ENCODE data around the gene SETD4.

Gene SETD4

DNA sequence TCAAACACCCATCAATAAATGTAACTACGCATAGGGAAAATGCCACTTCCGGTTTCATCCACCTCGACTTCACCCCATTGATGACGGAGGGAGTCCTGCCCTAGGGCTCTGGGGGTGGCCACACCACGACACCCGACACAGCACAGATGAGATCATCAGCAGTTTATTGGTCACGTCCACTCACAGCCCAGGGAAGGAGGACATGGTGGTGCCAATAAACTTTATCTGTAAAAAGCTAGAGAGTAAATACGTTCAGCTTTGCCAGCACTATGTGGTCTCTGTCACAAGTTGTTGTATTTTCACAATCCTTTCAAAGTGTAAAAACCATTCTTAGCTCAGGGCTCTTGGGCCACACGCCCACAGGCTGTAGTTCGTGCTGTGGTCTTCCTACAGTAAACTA lies 16.3 kb downstream of the SETD4 start:
- no peak for DNase-seq

DNA sequence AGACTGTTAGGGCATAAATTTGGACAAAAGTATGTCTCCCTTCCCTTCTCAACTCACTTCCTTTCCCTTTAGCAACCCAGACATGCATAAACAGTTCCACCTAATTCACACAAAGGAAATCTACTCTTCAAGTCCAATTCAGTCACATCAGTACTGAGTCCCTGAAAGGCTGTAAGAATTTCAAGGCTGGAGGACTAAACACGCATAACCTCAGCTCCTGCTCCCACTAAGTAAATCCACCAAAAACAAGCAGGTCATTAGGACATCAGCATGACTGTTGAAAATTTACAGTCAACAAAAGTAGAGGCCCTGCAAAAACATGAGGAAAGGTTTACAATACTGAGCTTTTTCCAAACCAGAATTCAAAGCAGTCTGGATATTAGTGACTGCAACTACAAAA lies 18.4 kb downstream of the SETD4 start:
- no peak for DNase-seq

DNA sequence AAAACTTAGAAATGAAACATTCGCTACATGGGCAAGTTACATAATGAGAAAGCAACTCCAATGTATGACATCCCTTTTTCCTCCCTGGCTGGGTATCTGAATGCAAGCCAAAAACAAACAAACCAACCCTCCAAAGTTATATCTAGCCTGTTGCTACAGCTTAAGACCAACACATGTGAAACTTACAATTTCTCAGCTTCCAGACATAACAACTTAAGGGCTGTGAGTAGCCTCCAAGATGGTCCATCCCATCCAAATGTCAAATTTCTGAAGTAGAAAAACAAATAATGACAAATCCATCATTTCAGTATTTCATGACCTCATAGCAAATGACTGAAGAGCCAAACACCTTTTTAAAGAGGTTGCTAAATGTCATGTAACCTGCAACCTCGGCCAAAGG lies 19.9 kb downstream of the SETD4 start:
- DNase-seq, result no peak

DNA sequence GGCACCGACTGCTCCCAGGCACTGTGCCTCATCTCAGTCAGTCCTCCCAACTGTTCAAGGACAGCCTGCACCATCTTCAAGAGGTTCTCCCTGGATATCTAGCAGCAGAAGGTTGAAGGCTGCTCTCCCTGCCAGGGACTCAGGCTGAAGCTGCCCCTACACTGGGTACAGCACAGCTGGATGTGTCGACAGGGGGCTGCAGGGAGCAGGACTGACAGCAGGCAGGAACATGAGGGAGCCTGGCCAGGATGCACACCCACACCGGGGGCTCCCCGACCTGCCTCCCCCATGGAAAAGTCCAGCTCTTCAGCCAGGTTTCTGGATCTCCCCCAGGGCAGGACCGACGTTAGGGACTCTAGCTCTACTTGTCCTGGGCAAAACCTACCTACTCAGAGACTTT lies 20.5 kb downstream of the SETD4 start:
- DNase-seq, result no peak

DNA sequence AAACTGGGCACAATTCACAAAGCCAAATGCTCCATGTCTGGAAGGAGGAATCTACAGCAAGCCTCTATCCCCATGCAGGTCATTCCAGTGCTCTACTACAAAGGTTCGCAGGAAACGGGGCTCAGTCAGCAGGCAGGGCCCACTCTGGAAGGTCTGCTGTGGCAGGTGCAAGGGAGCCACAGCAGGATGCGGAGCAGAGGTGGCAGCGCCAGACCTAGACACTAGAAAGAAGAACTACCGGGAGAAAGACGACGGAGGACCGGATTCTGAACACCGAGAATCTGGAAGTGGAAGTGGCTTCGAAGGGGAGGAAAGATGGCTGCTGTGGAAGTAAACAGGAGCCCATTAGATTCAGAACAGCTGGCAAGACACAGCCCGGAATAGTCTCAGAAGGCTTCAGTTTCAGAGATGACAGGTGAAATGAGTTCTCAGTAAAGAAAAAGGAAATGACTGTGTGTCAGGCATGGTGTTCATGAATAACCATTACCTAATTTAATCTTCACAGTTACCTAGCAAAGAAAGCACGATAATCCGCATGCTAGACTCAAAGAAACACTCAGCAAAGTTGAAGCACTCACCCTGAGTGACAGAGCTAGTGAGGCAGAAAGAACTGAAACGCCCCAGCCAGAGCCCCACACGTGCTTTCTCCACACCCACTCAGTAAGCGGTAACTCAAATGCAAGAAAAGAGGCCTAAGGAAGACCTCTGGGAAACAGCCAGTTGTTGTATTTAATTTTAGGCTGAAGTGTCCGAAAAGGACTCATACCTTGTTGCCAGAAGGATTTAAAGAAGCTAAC lies 21.4 kb downstream of the SETD4 start:
- DNase-seq, result no peak

DNA sequence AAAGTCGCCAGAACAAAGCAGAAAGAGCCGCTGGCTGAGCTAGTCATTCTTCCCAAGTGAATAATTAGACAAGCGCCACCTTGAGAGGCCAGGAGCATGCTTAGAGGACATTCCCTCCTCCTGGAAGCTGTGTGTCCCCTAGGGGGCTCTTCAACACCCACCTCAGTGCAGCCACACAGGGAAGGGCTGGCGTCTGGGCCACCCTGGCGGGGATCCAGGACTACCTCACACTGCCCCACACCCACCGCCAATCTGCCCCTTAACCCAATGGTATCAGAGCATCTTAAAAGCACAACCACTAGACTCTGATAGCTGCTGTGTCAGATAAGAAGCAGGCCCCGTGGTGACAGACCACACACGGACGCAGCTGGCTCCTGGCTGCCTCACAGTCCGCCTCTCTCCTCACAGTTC lies 24.9 kb downstream of the SETD4 start:
- DNase-seq, result peak; percentile 16

DNA sequence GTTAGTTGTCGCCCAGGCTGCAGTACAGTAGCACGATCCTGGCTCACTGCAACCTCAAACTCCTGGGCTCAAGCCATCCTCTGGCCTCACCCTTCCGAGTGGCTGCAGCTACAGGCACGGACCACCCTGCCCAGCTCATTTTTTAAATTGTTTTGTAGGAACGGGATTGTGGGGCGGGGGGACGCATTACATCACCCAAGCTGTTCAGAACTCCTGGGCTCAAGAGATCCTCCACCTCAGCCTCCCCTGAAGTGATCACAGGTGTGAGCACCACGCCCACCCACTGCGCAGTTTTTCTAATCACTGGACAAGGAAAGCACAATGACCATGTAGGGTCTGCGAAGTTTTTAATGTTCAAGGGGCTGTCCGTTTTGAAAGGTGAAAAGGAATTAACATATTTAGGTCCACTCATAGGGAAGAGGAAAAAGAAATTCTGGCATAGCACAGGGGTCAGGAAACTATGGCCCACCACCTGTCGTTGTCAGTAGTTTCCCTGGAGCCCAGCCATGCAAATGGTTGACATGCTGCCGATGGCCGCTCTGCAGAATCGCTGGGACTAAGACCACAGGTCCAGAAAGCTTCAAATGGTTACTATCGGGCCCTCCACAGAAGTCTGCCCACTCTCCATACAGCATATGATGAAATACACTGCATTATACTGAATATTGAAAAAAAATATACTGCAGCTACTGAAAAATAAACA lies 26.0 kb downstream of the SETD4 start:
- no peak for DNase-seq

DNA sequence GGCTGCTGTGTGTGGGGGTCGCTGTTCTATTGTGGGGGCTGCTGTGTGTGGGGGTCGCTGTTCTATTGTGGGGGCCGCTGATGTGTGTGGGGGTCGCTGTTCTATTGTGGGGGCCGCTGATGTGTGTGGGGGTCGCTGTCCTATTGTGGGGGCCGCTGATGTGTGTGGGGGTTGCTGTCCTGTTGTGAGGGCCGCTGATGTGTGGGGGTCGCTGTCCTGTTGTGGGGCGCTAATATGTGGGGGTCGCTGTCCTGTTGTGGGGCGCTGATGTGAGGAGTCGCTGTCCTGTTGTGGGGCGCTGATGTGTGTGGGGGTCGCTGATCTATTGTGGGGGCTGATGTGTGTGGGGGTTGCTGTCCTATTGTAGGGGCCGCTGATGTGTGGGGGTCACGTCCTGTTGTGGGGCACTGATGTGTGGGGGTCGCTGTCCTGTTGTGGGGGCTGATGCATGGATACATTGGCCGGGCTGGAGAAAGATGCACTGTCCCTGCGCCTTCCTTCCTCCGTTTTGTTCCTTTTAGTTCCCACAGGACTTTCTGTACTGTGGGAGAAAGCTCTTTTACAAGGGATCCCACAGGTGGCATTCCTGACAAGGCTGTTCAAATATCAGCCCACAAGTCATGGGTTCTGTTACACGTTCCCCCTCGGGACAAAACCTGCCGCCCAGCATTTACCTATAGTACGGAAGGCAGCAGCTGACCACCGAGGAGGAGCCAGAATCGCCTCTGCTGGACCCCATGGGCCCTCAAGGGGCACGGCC lies 27.5 kb downstream of the SETD4 start:
- DNase-seq, result no peak

DNA sequence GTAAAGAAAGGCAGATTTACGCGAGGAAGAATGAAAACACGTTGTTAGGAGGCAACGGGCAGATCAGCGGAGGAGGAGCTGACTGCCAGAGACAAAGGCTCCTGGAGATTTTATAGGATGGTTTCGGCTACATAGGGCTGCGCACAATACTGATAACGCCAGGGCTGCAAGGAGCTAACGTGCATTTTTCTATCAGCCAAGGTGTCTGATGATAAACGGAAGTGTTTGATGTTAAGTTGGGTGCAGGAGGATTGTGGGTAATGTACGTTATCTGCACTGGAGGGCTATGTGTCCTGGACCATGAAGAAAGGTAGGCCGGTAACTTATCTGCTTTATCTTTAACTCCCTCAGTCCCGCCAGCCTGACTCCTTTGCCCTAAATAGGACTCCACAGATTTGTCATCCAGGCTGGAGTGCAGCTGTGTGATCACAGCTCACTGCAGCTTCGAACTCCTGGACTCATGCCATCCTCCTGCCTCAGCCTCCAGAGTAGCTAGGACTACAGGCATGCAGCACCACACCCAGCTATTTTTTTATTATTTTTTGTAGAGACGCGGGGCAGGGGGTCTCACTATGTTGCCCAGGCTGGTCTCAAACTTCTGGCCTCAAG lies 29.6 kb downstream of the SETD4 start:
- peak; percentile 27 for DNase-seq

DNA sequence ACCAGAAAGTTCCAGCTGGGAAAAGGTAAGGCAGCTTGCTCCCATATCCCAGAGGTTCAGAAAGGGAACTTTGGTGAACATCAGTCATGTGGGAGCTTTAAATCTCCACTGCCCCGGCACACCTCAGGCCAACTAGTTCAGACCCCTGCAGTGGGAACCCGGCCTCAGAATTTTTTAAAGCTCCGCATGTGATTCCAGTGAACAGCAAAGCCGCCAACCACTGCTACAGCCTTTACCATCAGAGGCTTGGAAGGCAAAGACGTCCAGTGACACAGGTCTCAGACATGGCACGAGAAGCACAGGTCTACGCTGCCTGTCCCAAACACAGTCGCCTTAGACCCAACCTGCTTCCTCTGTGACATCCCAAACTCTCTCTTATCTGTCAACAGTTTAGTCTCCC lies 31.0 kb downstream of the SETD4 start:
- no peak for DNase-seq

DNA sequence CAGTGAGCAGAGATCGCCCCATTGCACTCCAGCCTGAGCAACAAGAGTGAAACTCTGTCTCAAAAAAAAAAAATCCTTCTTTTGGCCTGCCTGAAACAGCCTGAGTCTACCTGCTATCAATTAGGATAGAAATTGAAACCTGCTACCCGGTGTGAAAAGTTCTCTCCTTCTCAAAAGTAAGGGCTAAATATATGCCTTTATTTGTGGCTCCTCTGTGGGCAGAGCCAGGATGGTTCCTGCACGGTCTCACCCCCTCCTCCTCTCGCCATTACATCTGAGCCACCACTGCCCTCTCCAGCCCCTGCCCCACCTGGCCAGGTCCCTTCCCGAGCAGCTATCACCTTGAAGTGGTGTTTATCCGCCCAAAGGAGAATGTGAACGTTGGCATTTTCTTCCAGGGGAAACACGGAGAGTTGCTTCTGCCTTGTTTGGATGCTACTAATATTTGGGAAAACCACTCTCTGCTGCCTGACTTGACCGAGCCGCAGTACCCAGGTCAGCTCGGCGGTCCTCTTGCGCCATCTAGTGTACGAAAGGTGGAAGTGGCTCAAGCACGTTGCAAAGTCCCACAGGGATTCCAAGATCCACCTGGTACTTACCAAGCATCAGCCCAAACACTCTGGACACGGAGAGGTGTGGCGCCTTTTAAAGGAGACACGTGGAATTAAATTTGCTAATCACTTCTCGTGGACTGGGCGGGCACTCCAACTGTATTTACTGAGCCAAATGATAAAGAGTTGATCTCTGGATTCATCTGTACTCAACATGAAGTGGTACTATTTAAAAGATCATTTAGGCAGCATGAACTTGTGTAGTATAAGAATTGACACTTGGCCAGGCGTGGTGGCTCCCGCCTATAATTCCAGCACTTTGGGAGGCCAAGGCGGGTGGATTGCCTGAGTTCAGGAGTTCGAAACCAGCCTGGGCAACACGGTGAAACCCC lies 31.9 kb downstream of the SETD4 start:
- peak; percentile 85 for DNase-seq

DNA sequence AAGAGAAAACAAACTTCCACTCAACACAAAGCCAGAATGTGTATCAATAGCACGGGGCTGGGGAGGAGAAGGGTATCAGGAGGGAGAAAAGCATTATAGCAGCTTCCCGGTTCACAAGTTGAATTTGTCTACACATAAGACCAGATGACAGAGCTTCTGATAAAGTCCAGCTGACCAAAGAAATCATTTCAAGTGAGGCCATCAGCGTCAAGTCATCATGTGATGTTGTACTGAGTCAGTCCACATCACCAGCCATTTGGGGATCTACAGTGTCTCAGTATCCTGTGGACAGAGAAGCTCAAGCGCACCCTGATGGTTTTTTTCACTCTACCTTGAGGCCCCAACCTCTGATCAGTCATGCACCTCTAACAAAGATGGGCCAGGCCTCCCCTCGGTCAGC lies 33.0 kb downstream of the SETD4 start:
- DNase-seq, result peak; percentile 26

DNA sequence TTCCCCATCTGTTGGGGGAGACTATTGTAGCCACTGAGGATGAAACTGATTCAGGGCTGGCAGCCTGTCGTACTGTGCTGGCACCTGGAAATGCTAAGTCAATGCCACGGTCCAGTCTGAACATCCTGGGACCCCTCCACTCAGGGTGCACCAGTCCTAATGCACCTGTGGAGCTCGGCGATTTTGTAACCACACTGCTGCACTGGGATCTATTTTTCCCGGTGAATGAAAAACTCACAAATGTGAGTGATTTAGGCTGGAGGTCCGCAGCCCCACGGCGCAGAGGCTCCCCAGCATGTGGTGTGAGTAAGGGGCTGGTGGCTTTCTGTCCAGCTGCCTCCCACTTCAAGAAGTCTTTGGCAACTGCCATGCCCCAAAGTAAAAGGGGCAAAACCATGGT lies 35.5 kb downstream of the SETD4 start:
- no peak for DNase-seq

DNA sequence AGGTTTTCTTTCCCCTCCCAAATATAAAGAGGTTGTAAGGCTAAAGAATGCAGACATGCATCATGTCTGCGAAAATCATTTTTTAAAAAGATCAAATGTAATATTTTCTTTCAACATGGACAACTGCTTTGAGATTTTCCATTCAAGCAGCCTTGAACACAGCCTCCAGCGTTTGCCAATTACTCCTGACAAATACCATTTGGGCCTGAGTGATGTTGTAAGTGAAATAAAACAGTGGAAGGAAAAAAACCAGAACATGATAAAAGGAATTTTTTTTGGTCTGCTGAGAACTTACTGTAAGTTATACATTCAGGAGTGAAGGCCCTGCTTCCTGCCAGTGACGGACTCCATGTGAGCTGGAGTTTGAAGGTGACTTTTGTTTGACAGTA lies 37.2 kb downstream of the SETD4 start:
- no peak for DNase-seq

DNA sequence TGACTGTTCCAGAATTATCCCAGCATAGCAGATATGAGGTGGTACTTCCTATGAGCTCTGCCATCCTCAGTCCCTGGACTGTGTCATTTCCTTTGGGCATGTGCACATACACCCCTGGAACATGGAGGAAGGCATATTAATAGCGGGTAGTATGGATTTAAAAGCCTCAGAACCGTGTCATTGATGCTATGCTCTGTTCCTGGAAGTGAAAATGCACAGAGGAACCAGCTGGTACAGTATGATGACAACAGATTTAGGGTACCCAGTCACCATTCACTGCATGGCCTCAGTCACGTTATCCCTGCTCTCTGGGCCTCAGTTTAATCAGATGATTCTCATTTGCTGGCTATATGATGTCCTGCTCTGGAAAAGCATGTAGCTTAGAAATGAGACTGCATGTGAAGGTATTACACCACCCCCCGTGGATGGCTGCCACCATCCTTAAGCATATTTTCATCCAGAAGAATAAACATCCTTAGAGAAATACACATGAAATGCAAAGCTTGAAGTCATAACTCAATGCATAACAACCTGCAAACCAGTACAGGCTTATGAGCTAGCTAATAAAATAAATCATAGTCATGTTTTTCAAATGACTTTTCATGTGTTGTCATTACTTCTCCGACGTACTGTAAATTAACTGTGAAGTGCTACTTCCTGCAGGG lies 37.8 kb downstream of the SETD4 start:
- no peak for DNase-seq

DNA sequence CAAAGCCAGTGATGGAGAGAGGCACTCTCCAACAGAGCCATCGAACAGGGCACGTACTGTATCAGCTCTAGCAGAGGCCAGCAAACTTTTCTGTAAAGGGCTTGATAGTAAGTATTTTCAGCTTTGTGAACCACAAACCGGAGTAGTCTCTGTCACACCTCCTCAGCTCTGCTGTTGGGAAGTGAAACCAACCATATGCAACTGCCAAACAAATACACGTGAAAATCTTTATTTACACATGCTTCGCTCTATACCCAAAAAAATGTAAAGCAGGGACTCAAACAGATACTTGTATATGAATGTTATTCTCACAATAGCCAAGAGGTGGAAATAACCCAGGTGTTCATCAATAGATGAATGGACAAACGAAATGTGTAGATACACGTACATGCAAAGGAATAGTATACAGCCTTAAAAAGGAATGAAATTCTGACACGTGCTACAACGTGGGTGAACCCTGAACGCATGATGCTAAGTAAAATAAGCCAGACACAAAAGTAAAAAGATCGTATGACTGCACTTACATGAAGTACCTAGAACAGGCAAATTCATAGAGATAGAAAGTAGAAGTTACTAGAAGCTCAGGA lies 39.0 kb downstream of the SETD4 start:
- DNase-seq, result no peak

DNA sequence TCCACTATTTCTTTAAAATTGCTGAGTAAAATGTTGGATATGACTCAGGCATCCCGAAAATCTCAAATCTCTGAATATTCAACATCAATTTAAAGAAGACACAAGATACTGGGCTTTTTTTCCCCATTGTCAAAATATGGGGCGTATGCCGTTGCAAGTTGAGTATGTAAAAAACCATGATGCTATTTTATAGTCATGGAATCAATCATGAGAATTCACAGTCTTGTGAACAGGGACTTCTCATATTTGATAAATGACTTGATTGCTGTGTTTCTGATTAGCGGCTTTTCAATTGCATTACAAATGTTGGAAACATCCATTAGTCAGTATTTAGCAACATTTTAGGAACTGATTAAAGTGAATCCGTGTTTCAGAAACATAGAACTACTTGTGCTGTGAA lies 45.3 kb downstream of the SETD4 start:
- no peak for DNase-seq

DNA sequence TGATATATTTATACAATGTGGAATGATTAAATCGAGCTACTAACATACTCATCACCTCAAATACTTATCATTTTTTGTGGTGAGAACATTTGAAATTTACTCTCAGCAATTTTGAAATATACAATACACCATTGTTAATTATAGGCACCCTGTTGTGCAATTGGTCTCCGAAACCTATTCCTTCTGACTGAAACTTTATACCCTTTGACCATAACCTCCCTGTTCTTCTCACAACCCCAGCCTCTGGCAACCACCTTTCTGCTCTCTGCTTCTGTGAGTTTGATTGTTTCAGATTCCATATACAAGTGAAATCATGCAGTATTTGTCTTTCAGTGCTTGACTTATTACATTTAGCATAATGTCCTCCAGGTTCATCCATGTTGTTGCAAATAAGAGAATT lies 49.5 kb downstream of the SETD4 start:
- DNase-seq, result no peak

DNA sequence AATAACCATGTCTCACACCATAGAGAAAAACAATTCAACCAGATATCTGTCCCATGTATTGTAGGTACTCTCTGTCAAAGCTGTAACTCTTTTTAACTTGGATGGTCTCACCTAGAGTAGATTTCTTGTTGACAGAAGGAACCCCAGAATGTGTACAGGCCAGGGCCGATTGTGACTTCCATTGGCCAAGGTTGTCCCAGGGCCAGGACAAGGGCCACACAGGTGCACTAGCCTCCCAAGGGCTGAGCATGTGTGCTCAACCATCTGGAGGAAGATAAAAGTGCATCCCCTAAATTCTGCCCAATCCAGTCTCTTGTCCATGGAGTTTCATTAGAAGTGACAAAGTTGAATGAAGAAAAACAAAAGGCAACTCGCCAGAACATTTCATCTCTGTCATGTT lies 51.8 kb downstream of the SETD4 start:
- DNase-seq, result no peak

DNA sequence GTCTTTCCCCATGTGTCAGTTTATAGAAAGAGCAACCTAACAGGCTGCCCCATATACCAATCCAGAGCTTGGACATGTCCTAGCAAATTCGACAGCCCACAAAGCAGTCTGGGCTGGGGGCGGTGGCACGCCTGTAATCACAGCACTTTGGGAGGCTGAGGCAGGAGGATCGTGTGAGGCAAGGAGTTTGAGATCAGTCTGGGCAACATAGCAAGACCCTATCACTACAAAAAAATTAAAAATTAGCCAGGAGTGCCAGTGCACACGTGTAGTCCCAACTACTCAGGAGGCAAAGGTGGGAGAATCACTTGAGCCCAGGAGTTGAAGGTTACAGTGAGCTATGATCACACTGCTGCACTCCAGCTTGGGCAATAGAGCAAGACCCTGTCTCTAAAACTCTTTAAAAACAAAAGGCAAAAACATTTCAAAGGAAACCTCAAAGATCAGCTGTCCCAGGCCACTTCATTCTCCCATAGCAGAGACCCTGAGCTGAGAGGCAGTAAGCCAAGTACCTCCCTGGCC lies 54.4 kb downstream of the SETD4 start:
- DNase-seq, result no peak

DNA sequence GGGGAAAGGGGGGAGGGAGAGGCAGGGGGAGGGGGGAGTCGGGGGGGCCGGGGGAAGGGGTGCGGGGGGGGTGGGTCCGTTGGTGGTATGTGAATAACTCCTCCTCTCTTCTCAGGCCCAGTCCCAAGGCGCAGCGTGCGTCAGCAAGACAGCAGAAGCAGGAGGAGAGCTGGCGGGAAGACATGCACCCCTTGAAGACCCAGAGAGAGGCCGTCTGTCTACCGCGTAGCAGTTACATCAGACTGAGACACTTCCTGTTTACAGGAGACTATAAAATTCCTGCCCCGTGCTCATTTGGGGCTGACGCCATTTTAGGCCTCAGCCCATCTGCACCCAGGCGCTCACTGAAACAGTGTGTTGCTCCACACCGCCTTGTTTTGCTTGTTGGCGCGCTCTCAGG lies 55.3 kb downstream of the SETD4 start:
- DNase-seq, result peak; percentile 73
